ENCODE measurements around the gene PSENEN. TPM values are rescaled to one million over a fixed set of nuclear protein-coding genes. Genes with fewer than 3 reads are reported as not detected.

PSENEN gene
- total RNA-seq, 1 experiment from 2014 or later: 70.2 TPM

DNA sequence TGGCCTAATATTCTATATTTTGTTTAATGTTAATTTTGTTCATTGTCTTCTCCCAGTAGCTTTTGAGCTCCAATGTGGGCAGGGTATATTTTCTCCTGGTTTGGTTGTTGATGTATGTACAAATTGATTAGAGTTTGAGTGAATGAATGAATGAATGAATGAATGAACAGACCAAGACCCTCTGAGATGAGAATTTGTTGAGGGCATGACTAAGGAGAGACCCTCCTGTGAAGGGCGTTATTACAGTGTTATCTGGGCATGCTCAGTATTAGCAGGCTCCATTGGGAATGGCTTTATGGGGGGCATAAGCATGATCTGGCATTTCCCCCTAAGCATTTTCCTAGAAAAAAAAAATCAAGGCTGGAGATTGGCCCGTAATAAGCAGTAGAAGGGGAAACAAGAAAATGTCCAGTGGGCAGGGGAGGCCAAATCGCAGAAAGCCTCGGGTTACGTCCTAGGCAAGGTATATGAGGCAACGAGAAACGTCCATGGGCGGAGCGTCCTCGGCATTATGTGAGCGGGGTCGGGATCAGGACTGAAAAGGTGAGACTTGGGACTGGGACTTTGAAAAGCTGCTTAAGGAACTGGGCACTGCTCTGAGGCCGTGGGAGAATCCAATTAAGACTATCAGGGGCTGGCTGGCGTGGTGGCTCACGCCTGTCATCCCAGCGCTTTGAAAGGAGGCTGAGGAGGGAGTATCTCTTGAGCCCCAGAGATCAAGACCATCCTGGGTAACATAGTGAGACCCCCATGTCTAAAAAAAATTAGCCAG is 29.0 kb downstream of the PSENEN start:
- TF ChIP-seq, protein P1, sequence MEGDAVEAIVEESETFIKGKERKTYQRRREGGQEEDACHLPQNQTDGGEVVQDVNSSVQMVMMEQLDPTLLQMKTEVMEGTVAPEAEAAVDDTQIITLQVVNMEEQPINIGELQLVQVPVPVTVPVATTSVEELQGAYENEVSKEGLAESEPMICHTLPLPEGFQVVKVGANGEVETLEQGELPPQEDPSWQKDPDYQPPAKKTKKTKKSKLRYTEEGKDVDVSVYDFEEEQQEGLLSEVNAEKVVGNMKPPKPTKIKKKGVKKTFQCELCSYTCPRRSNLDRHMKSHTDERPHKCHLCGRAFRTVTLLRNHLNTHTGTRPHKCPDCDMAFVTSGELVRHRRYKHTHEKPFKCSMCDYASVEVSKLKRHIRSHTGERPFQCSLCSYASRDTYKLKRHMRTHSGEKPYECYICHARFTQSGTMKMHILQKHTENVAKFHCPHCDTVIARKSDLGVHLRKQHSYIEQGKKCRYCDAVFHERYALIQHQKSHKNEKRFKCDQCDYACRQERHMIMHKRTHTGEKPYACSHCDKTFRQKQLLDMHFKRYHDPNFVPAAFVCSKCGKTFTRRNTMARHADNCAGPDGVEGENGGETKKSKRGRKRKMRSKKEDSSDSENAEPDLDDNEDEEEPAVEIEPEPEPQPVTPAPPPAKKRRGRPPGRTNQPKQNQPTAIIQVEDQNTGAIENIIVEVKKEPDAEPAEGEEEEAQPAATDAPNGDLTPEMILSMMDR (IDR thresholded peaks at IDR 0.05; ENCODE audit: insufficient read depth in 1 of 2, low read depth in 1 of 2, low read length in 1 of 2, severe bottlenecking in 1 of 2, unreplicated experiment in 1 of 2): no peak
- H3K4me3 Mint-ChIP-seq (ENCODE audit: unreplicated experiment): peak overlapping the region; percentile 79
- H3K9me3 Mint-ChIP-seq (ENCODE audit: unreplicated experiment): no peaks in the 10 kb centered on the region
- Histone ChIP-seq H3K4me3 (ENCODE audit: low read depth, low read length) (peak overlapping the region; percentile 27), H3K36me3 (ENCODE audit: control insufficient read depth, insufficient read depth, low read length) (no peaks in the 10 kb centered on the region), H3K4me1 (no peaks in the 10 kb centered on the region), H3K27me3 (replicated peaks; ENCODE audit: control insufficient read depth, insufficient read depth, low read length) (no peaks in the 10 kb centered on the region), H3K9me3 (no peaks in the 10 kb centered on the region)
- peaks cover 5% of the 10 kb centered on the region for H3K27me3 Mint-ChIP-seq (ENCODE audit: insufficient read depth, unreplicated experiment)
- H3K36me3 Mint-ChIP-seq (ENCODE audit: insufficient read depth, unreplicated experiment): peaks cover 18% of the 10 kb centered on the region
- BruUV-seq (replicated peaks): no TSS peak
- no peak overlapping the region for H3K27ac Mint-ChIP-seq (ENCODE audit: unreplicated experiment)
- POLR2A ChIA-PET: no interaction called here
- intact Hi-C loops (cut with micrococcal nuclease; ENCODE audit: unreplicated experiment): loop anchor here (2.0 kb wide), 1 partner anchor 16 kb away; the partner anchor contains the start of gene PROSER3
- DNase-seq: no peak
- H3K4me1 Mint-ChIP-seq (ENCODE audit: low read depth, unreplicated experiment): peaks cover 11% of the 10 kb centered on the region
- CTCF ChIA-PET: no interaction called here

DNA sequence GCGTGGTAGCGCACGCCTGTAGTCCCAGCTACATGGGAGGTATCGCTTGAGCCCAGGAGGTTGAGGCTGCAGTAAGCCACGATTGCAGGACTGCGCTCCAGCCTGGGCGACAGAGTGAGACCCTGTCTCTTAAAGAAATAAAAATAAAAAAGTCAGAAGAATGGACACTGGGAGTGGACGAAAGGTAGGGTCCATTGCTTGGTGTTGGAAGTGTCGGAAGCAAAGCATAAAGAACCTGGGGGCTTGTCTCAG is 29.5 kb downstream of the PSENEN start:
- no TSS peak for BruUV-seq (replicated peaks)
- peak overlapping the region; percentile 79 for H3K4me3 Mint-ChIP-seq (ENCODE audit: unreplicated experiment)
- ChIA-PET POLR2A (no interaction called here), CTCF (no interaction called here)
- H3K27me3 Mint-ChIP-seq (ENCODE audit: insufficient read depth, unreplicated experiment): peaks cover 5% of the 10 kb centered on the region
- H3K36me3 ChIP-seq (ENCODE audit: control insufficient read depth, insufficient read depth, low read length): no peaks in the 10 kb centered on the region
- no peak for DNase-seq
- no peaks in the 10 kb centered on the region for H3K9me3 ChIP-seq
- no peaks in the 10 kb centered on the region for H3K9me3 Mint-ChIP-seq (ENCODE audit: unreplicated experiment)
- TF ChIP-seq, protein P1 (IDR thresholded peaks at IDR 0.05; ENCODE audit: insufficient read depth in 1 of 2, low read depth in 1 of 2, low read length in 1 of 2, severe bottlenecking in 1 of 2, unreplicated experiment in 1 of 2): no peak
- peak overlapping the region; percentile 27 for H3K4me3 ChIP-seq (ENCODE audit: low read depth, low read length)
- intact Hi-C loops (cut with micrococcal nuclease; ENCODE audit: unreplicated experiment): loop anchor here (2.0 kb wide), 1 partner anchor 16 kb away; the partner anchor contains the start of gene PROSER3
- H3K4me1 ChIP-seq: no peaks in the 10 kb centered on the region
- H3K36me3 Mint-ChIP-seq (ENCODE audit: insufficient read depth, unreplicated experiment): peaks cover 18% of the 10 kb centered on the region
- H3K27ac Mint-ChIP-seq (ENCODE audit: unreplicated experiment): no peak overlapping the region
- peaks cover 11% of the 10 kb centered on the region for H3K4me1 Mint-ChIP-seq (ENCODE audit: low read depth, unreplicated experiment)
- no peaks in the 10 kb centered on the region for H3K27me3 ChIP-seq (replicated peaks; ENCODE audit: control insufficient read depth, insufficient read depth, low read length)

DNA sequence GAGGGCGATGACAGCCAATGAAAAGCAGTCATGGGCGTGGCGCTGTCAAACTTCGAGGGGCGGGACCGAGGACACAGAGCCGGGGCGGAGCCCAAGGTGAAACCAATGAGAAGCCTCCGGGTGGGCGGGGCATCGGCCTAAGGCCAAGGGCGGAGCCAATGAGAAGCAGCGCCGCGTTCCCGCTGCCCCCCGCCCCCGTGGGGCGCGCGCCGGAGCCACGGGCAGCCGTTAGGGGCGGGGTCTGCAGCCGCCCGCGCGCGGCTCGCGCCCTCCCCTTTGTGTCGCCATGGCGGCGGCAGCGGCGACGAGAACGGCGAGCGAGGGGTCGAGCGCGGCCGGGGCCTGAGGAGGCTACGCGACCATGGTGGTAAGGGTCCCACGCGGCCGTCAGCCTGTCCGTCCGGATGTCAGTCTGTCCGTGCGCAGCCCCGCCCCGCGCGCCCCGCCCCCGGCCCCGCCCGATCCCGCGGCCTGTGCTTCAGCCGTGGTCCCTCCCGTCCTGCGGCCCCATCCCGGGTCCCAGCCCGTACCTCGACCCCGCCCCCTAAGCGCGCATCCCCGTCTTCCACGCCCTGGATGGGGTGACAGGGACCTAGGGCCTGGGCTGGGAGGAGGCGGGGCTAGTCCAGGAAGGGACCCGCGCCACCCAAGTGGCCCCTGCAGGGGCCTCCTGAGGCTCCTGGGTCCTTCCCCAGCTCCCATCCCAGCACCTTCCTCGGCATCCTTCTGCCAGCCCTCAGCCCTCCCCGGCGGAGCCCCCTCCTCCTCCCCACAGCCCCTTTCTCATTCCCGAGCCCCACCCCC is 30.0 kb downstream of the PSENEN start, which contains the start of gene ARHGAP33:
ARHGAP33 (plus strand) TSS at position 267 of the 804 bp plus-strand sequence; CDS start at position 362, 95 bp downstream.
- Mint-ChIP-seq H3K36me3 (ENCODE audit: insufficient read depth, unreplicated experiment) (peaks cover 18% of the 10 kb centered on the region), H3K27me3 (ENCODE audit: insufficient read depth, unreplicated experiment) (peaks cover 5% of the 10 kb centered on the region), H3K9me3 (ENCODE audit: unreplicated experiment) (no peaks in the 10 kb centered on the region), H3K27ac (ENCODE audit: unreplicated experiment) (no peak within 1 kb of the TSS), H3K4me3 (ENCODE audit: unreplicated experiment) (peak within 1 kb of the TSS; percentile 79), H3K4me1 (ENCODE audit: low read depth, unreplicated experiment) (peaks cover 11% of the 10 kb centered on the region)
- ChIA-PET CTCF (interaction anchor here (0.5 kb wide), 1 partner anchor 84 kb away, joined by 6 read pairs; no protein-coding TSS in a partner anchor), POLR2A (no interaction called here)
- Histone ChIP-seq H3K4me3 (ENCODE audit: low read depth, low read length) (peak within 1 kb of the TSS; percentile 82), H3K36me3 (ENCODE audit: control insufficient read depth, insufficient read depth, low read length) (no peaks in the 10 kb centered on the region), H3K27me3 (replicated peaks; ENCODE audit: control insufficient read depth, insufficient read depth, low read length) (no peaks in the 10 kb centered on the region), H3K4me1 (no peaks in the 10 kb centered on the region), H3K9me3 (no peaks in the 10 kb centered on the region)
- DNase-seq: peak; percentile 99
- intact Hi-C loops (cut with micrococcal nuclease; ENCODE audit: unreplicated experiment): loop anchor here (2.0 kb wide), 1 partner anchor 17 kb away; the partner anchor contains the start of gene PROSER3
- TF ChIP-seq, protein P1 (IDR thresholded peaks at IDR 0.05; ENCODE audit: insufficient read depth in 1 of 2, low read depth in 1 of 2, low read length in 1 of 2, severe bottlenecking in 1 of 2, unreplicated experiment in 1 of 2): no peak
- BruUV-seq (replicated peaks): no TSS peak
